Measurements from ENCODE around the gene SSRP1.

SSRP1 gene

GRCh38 chr11:57332694-57333440 is 2.8 kb downstream of the SSRP1 start:
- no peak overlapping the region for H3K9ac ChIP-seq (ENCODE audit: low read depth, low read length)
- peaks cover 67% of the 10 kb centered on the region for H3K36me3 ChIP-seq (ENCODE audit: insufficient read depth, low read length)
- ATAC-seq (ENCODE audit: insufficient read depth, low read depth) (no peak), DNase-seq (no peak)
- H3K9me3 ChIP-seq (ENCODE audit: insufficient read depth, low read length, severe bottlenecking): no peaks in the 10 kb centered on the region
- H3K27ac ChIP-seq (ENCODE audit: low read length): no peak overlapping the region
- H3K27me3 ChIP-seq (ENCODE audit: insufficient read depth, low read length, poor library complexity): no peaks in the 10 kb centered on the region
- H3K4me2 ChIP-seq (ENCODE audit: insufficient read depth, low read length): peak overlapping the region; percentile 83; the same call in 1 of the 2 replicates
- H3K79me2 ChIP-seq (ENCODE audit: insufficient read depth, low read length): peaks cover 53% of the 10 kb centered on the region
- TF ChIP-seq CTCF (IDR thresholded peaks at IDR 0.05; ENCODE audit: borderline replicate concordance, extremely low read depth, low read length, poor library complexity, severe bottlenecking) (no peak), EZH2 (IDR thresholded peaks at IDR 0.05; ENCODE audit: borderline replicate concordance, low read depth, low read length, severe bottlenecking) (no peak)
- H4K20me1 ChIP-seq (ENCODE audit: insufficient read depth, low read length): peaks cover 13% of the 10 kb centered on the region; the same call in 1 of the 2 replicates
- H2AFZ ChIP-seq (ENCODE audit: low read depth, low read length): no peak overlapping the region
- no peak overlapping the region for H3K4me3 ChIP-seq (ENCODE audit: low read depth in 1 of 2, low read length in 2 of 2)
- peaks cover 51% of the 10 kb centered on the region for H3K4me1 ChIP-seq (ENCODE audit: insufficient read depth, low read length)

GRCh38 chr11:57331720-57332119 is 4.0 kb downstream of the SSRP1 start:
- Histone ChIP-seq H3K36me3 (ENCODE audit: insufficient read depth, low read length) (peaks cover 79% of the 10 kb centered on the region), H3K4me2 (ENCODE audit: insufficient read depth, low read length) (no peak overlapping the region), H3K4me1 (ENCODE audit: insufficient read depth, low read length) (peaks cover 59% of the 10 kb centered on the region), H4K20me1 (ENCODE audit: insufficient read depth, low read length) (peaks cover 13% of the 10 kb centered on the region; the same call in 1 of the 2 replicates), H3K9ac (ENCODE audit: low read depth, low read length) (no peak overlapping the region), H3K27ac (ENCODE audit: low read length) (no peak overlapping the region), H3K27me3 (ENCODE audit: insufficient read depth, low read length, poor library complexity) (no peaks in the 10 kb centered on the region), H3K9me3 (ENCODE audit: insufficient read depth, low read length, severe bottlenecking) (no peaks in the 10 kb centered on the region), H2AFZ (ENCODE audit: low read depth, low read length) (no peak overlapping the region), H3K79me2 (ENCODE audit: insufficient read depth, low read length) (peaks cover 53% of the 10 kb centered on the region), H3K4me3 (ENCODE audit: low read depth in 1 of 2, low read length in 2 of 2) (no peak overlapping the region)
- no peak for TF ChIP-seq EZH2 (IDR thresholded peaks at IDR 0.05; ENCODE audit: borderline replicate concordance, low read depth, low read length, severe bottlenecking)
- TF ChIP-seq CTCF (IDR thresholded peaks at IDR 0.05; ENCODE audit: borderline replicate concordance, extremely low read depth, low read length, poor library complexity, severe bottlenecking): no peak
- DNase-seq (no peak), ATAC-seq (ENCODE audit: insufficient read depth, low read depth) (no peak)

GRCh38 chr11:57330029-57330428 is 5.7 kb downstream of the SSRP1 start:
- DNase-seq: no peak
- H3K4me3 ChIP-seq (ENCODE audit: low read depth in 1 of 2, low read length in 2 of 2): no peak overlapping the region
- peaks cover 37% of the 10 kb centered on the region for H3K79me2 ChIP-seq (ENCODE audit: insufficient read depth, low read length)
- H3K27ac ChIP-seq (ENCODE audit: low read length): no peak overlapping the region
- no peak overlapping the region; the same call in 1 of the 2 replicates for H3K4me2 ChIP-seq (ENCODE audit: insufficient read depth, low read length)
- ATAC-seq (ENCODE audit: insufficient read depth, low read depth): no peak
- H3K27me3 ChIP-seq (ENCODE audit: insufficient read depth, low read length, poor library complexity): no peaks in the 10 kb centered on the region
- no peak overlapping the region for H2AFZ ChIP-seq (ENCODE audit: low read depth, low read length)
- no peak overlapping the region for H3K9ac ChIP-seq (ENCODE audit: low read depth, low read length)
- H3K4me1 ChIP-seq (ENCODE audit: insufficient read depth, low read length): peaks cover 67% of the 10 kb centered on the region
- peaks cover 90% of the 10 kb centered on the region for H3K36me3 ChIP-seq (ENCODE audit: insufficient read depth, low read length)
- no peaks in the 10 kb centered on the region for H3K9me3 ChIP-seq (ENCODE audit: insufficient read depth, low read length, severe bottlenecking)
- TF ChIP-seq CTCF (IDR thresholded peaks at IDR 0.05; ENCODE audit: borderline replicate concordance, extremely low read depth, low read length, poor library complexity, severe bottlenecking): no peak
- no peak for TF ChIP-seq EZH2 (IDR thresholded peaks at IDR 0.05; ENCODE audit: borderline replicate concordance, low read depth, low read length, severe bottlenecking)
- peaks cover 13% of the 10 kb centered on the region; the same call in 1 of the 2 replicates for H4K20me1 ChIP-seq (ENCODE audit: insufficient read depth, low read length)
